GM19351 (cell line): ENCODE measurements around the gene GALNS.
"Not testable (repeated sequence)": the region's sequence is repeated elsewhere in the genome, so short reads cannot be mapped to it uniquely, and the experiment has no call there.

ENCODE experiments used
- ATAC-seq: cut with Tn5 transposase; IDR thresholded peaks from one replicate; pipeline ENCODE4 v1.9.1; 2021; ENCODE audit warnings: mild to moderate bottlenecking, moderate library complexity; ENCODE audit not compliant: unreplicated experiment

Gene GALNS

DNA sequence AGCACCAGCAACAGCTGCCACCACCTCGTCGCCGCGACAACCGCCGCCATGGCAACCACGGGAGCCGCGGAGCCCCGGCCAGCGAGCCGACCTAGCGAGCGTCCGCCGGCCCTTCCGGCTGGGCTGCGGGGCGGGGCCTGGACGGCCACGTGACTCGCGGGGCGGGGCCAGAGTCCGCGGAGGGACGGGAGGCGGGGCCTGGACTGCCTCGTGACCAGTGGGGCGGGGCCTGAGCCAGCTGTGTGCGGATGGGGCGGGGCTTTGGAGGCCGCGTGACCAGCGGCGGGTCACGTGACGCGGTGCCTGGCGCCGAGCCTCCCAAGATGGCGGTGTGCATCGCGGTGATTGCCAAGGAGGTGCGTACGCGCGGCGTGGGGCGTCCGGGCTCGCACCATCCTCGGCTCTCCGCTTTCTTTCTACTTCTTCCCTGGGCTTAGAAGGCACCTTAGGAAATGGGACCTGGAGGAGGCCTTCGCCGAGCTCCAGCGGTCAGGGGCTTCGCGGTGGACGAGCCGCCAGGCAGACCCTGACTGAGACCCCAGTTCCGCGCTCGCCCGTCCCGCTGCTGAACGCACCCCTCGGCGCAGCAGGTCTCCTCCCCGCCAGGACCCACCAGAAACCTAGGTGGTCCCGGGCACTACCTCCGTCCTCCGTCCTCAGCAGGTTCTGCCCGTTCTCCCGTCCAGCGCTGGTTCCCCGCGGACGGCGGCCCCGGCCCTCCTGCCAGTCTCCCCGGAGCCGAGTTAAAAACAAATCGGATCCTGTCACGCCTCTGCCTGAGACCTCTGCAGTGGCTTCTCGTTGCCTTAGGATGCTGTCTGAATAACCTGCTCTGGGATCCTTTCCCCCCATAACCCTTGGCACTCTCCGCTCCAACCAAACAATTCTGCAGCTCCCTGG lies at the start of gene GALNS, which contains the start of gene TRAPPC2L:
GALNS (minus strand) TSS at position 120 of the 900 bp plus-strand sequence; CDS start at position 50, 70 bp downstream.
TRAPPC2L (plus strand) TSS at position 300 of the 900 bp plus-strand sequence; CDS start at position 324, 24 bp downstream.
- ATAC-seq = peak; percentile 76

- ATAC-seq = no peak
Observed at GRCh38 chr16:88906020-88906419, 49.3 kb upstream of the GALNS start.

GRCh38 chr16:88905563-88905962 lies 48.8 kb upstream of the GALNS start:
- ATAC-seq = no peak

GRCh38 chr16:88904676-88905365 lies 48.1 kb upstream of the GALNS start:
- ATAC-seq = no peak

DNA sequence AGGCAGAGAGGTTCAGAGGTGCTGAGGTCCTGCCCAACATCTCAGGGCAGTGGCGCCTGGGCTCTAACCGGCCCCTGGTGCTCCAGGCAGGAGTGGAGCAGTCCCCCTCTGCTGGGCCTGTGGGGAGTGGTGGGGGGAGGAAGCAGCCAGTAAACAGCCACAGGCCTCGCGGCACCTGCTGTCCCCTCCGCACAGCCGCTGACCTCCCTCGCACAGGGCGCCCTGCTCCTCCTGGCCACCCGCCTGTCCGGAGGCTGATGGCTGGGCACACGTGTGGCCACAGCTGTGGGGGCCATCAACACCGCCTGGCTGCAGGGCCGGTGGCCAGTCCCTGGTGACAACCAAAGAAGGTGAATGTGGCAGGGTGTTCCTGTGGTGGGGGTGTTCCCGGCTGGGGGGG lies 46.5 kb upstream of the GALNS start:
- no peak for ATAC-seq

- no peak for ATAC-seq
Observed at GRCh38 chr16:88902744-88903143, 46.0 kb upstream of the GALNS start.

GRCh38 chr16:88901718-88902337 lies 45.1 kb upstream of the GALNS start:
- ATAC-seq = no peak

- ATAC-seq = no peak
Observed at GRCh38 chr16:88900662-88901052, 43.9 kb upstream of the GALNS start.

DNA sequence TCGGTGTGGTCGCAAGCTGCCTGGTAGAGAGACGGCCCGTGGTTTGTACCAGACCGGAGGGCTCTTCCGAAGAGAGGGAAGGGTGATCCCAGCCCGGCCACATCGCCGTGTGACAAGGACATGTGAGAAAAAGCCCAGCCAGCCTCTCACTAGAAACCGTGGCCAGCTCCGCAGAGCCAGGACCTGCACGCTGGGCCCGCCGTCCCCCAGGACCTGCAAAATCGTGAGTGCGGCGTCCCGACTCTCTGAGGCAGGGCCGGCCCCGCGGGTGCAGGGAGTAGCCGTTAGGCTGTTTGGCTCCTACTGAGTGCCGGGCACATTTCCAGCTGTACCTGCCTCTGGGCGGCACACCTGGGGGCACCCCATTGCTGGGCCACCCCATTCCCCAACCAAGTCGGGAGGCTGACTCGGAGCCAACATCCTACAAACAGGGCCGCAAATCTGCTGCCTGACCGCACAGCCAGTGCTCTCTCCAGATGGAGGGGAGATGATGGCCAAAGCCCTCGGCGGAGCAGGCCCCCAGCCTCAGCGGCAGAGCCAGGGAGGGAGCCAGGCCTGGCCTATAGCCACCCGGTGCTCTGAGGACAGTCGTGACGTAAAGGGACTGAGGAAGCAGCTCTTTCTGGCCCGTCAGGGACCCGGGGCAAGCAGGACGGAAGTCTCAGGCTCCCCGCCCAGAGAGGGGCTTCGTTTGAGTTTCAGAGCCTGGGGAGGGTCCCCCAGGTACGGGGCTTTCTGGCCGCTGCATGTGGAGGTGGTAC lies 43.3 kb upstream of the GALNS start:
- no peak for ATAC-seq

DNA sequence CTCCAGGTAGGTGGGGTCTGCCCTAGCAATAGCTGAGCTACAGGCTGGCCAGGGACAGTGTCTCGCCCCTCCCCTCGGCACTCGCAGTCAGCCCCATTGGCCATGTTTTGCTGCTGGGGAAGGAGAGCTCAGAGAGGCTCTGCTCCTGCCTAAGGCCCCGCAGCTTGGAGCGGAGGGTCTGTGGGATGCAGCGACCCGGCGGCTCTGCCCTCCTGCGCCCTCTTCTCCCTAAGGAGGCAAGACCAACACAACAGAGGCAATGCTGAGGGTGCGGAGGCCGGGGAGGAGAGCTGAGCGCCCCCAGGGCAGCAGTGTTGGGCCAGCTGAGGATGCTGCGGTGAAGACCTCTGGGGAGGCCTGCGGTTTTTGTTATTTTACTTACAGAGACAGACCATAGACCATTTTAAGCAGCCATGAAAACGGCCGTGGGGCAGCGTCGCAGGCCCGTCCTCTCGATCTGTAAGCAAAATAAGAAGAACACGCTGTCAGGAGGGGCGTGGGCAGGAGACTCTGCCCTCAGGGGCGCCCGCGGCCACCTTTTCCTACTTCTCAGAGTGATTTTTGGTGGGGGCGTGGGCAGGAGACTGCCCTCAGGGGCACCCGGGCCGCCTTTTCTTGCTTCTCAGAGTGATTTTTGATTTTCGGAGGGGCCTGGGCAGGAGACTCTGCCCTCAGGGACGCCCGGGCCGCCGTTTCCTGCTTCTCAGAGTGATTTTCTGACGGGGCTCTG lies 41.1 kb upstream of the GALNS start:
- no peak for ATAC-seq

- no peak for ATAC-seq
Observed at GRCh38 chr16:88896238-88897070, 39.7 kb upstream of the GALNS start.

- no peak for ATAC-seq
Observed at GRCh38 chr16:88895335-88895734, 38.6 kb upstream of the GALNS start.

- no peak for ATAC-seq
Observed at GRCh38 chr16:88894681-88895300, 38.0 kb upstream of the GALNS start.

- not testable (repeated sequence) for ATAC-seq
Observed at GRCh38 chr16:88894266-88894665, 37.5 kb upstream of the GALNS start.

DNA sequence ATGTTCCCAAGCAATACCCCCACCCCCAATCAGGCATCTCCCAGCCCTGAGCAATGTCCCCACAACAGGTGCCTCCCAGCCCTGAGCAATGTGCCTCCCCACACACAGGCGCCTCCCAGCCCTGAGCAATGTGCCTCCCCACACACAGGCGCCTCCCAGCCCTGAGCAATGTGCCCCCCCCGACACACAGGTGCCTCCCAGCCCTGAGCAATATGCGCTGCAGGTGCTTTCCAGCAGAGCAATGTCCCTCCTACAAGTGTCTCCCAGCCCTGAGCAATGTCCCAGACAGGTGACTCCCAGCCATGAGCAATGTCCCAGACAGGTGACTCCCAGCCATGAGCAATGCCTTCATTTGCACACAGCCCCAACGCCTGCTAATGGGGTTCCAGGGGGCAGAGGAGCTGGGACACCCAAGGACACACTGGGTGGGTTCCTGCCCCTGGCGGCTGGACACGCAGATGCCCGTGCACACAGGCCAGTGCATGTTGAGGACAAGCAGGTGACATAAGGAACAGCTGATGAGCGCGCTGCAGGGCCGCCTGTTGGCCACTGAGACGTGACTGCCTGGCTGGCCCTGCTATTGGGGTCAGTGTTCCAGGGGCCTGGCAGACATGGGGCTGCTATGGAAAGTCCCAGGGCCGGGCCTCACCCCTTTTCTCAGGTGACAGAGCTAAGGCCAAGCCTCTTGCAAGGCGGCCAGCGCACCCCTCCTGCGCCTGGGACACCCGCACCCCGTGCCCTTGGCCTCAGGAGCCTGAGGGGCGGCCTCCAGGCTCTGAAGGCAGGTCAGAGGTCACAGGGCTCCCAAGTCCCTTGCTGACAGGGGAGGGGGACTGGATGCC lies 36.6 kb upstream of the GALNS start:
- ATAC-seq = no peak

GRCh38 chr16:88892065-88892464 lies 35.3 kb upstream of the GALNS start:
- no peak for ATAC-seq

DNA sequence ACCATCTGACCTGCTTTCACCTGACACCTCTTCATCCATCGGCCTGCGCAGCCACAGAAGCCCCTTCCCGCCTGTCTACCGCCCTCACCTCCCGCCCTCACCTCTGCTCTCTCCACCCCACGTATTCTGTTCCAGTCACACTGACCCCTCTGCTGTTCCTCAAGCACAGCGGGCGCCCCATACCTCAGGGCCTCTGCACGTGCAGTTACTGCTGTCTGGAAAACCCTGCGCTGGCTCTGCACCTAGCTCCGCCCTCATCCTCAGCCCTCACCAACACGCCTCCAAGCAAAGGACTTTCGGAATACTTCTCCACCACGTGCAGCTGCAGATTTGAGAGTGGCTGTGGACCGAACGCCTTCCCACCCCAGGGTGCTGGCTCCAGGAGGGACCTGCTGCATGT lies 34.3 kb upstream of the GALNS start:
- no peak for ATAC-seq
